Fibroblast of lung (primary cell): ENCODE measurements around the gene C1RL.

Experiments
- CTCF ChIP-seq, 2 donors: IDR thresholded peaks in 1 of 2; conservative IDR thresholded peaks in 1 of 2; 1 replicate in 1 of 2; 2 replicates in 1 of 2; pipeline ENCODE4 v1.5.1; 2011 to 2012; ENCODE audit warnings: low read length in 2 of 2, control low read depth in 1 of 2, inconsistent platforms in 1 of 2, low read depth in 1 of 2, mild to moderate bottlenecking in 1 of 2
- EZH2 ChIP-seq: IDR thresholded peaks from 2 replicates; pipeline ENCODE4 v1.5.1; 2012; ENCODE audit warnings: low read length, control low read depth, mild to moderate bottlenecking; ENCODE audit errors: missing control alignments

- no peak for TF ChIP-seq CTCF (conservative IDR thresholded peaks at IDR 0.05 in 1 of 2, IDR thresholded peaks at IDR 0.05 in 1 of 2; ENCODE audit: low read depth in 1 of 2, low read length in 2 of 2)
- no peak for TF ChIP-seq EZH2
These were observed 43.9 kb downstream of the C1RL start for GRCh38 chr12:7065073-7065623.
